ENCODE measurements around the gene PNKD.

The PNKD gene

GRCh38 chr2:218329027-218329825 lies 58.9 kb downstream of the PNKD start:
- no peak for TF ChIP-seq CTCF (IDR thresholded peaks at IDR 0.05)

GRCh38 chr2:218329826-218330593 lies 59.7 kb downstream of the PNKD start:
- no peak for TF ChIP-seq CTCF (IDR thresholded peaks at IDR 0.05)

- no peak for TF ChIP-seq CTCF (IDR thresholded peaks at IDR 0.05)
These were observed 61.4 kb downstream of the PNKD start for GRCh38 chr2:218331745-218332144.

GRCh38 chr2:218332288-218332687 lies 62.0 kb downstream of the PNKD start:
- TF ChIP-seq CTCF (IDR thresholded peaks at IDR 0.05): no peak

- no peak for TF ChIP-seq CTCF (IDR thresholded peaks at IDR 0.05)
These were observed 62.8 kb downstream of the PNKD start for GRCh38 chr2:218332920-218333645.

GRCh38 chr2:218334531-218334930 lies 64.2 kb downstream of the PNKD start:
- no peak for TF ChIP-seq CTCF (IDR thresholded peaks at IDR 0.05)

GRCh38 chr2:218340656-218341055 lies 70.3 kb downstream of the PNKD start:
- no peak for TF ChIP-seq CTCF (IDR thresholded peaks at IDR 0.05)
